Stimulated activated CD8-positive, alpha-beta memory T cell treated with anti-CD3 and anti-CD28 coated beads, Interleukin-15, amount 100 ng/mL, for 1 hour (primary cell): ENCODE measurements around the gene WNT6.

ENCODE experiments used
- DNase-seq: peaks from one replicate; pipeline ENCODE4 v3.0.0-alpha.2; 2020; ENCODE audit warnings: low read depth

WNT6 gene

GRCh38 chr2:218878926-218879761 is 19.5 kb downstream of the WNT6 start:
- no peak for DNase-seq

GRCh38 chr2:218879776-218880101 is 20.1 kb downstream of the WNT6 start:
- DNase-seq, result no peak

- DNase-seq, result peak; percentile 63
Measured at GRCh38 chr2:218880102-218880858, 20.7 kb downstream of the WNT6 start, which contains the start of gene WNT10A. Gene WNT10A, plus strand, starts transcription at chr2:218880852. Its CDS starts 144 bp downstream, at chr2:218880996.

- DNase-seq, result no peak
Measured at GRCh38 chr2:218880859-218881594, 21.4 kb downstream of the WNT6 start.

GRCh38 chr2:218881744-218882460 is 22.3 kb downstream of the WNT6 start:
- DNase-seq, result no peak

GRCh38 chr2:218882461-218882816 is 22.8 kb downstream of the WNT6 start:
- DNase-seq, result no peak

GRCh38 chr2:218882866-218883366 is 23.3 kb downstream of the WNT6 start:
- DNase-seq, result no peak

- DNase-seq, result no peak
Measured at GRCh38 chr2:218883491-218884490, 24.2 kb downstream of the WNT6 start.

- no peak for DNase-seq
Measured at GRCh38 chr2:218884519-218884918, 24.9 kb downstream of the WNT6 start.

- DNase-seq, result no peak
Measured at GRCh38 chr2:218885981-218886947, 26.7 kb downstream of the WNT6 start.

GRCh38 chr2:218887079-218887478 is 27.5 kb downstream of the WNT6 start:
- no peak for DNase-seq

- no peak for DNase-seq
Measured at GRCh38 chr2:218888341-218888740, 28.7 kb downstream of the WNT6 start.

GRCh38 chr2:218889937-218890336 is 30.3 kb downstream of the WNT6 start:
- no peak for DNase-seq

- no peak for DNase-seq
Measured at GRCh38 chr2:218890369-218890768, 30.8 kb downstream of the WNT6 start.

GRCh38 chr2:218891275-218892135 is 31.9 kb downstream of the WNT6 start:
- DNase-seq, result no peak

GRCh38 chr2:218892693-218893348 is 33.2 kb downstream of the WNT6 start:
- peak; percentile 59 for DNase-seq

GRCh38 chr2:218893349-218894150 is 33.9 kb downstream of the WNT6 start:
- DNase-seq, result no peak
